HEK293 (cell line): Measurements from ENCODE around the gene WHRN.

ENCODE experiments used
- CTCF ChIA-PET: fragments of 350-600 bp; formaldehyde crosslinking; extraction: SDS; loops from one replicate; lab custom pipeline; 2021; ENCODE audit warnings: antibody characterized with exemption; lab: Yijun Ruan, JAX
- POLR2A ChIA-PET: fragments of 300-600 bp; formaldehyde crosslinking; extraction: SDS; loops from one replicate; lab custom pipeline; 2020; ENCODE audit warnings: antibody characterized with exemption, inconsistent platforms; lab: Yijun Ruan, JAX
- H3K27ac ChIP-seq: fragments of 200-500 bp; sonication (Bioruptor generic); 2 replicates; pipeline ENCODE4 v1.5.1; 2014; ENCODE audit warnings: low read depth, low read length, control low read depth, inconsistent platforms; ENCODE audit errors: extremely low read depth
- H3K36me3 ChIP-seq, 2 experiments: fragments of 200-500 bp in 1 of 2; sonication (Bioruptor generic) in 1 of 2; 1 replicate in 1 of 2; 2 replicates in 1 of 2; pipeline ENCODE4 v1.5.1; 2014 to 2017; ENCODE audit warnings: inconsistent platforms in 2 of 2, low read length in 2 of 2; ENCODE audit not compliant: control insufficient read depth in 2 of 2, insufficient read depth in 1 of 2
- H3K4me1 ChIP-seq: fragments of 200-500 bp; sonication (Bioruptor generic); 2 replicates; pipeline ENCODE4 v1.5.1; 2014; ENCODE audit warnings: mild to moderate bottlenecking, low read length, inconsistent platforms; ENCODE audit not compliant: control insufficient read depth, insufficient read depth
- H3K4me3 ChIP-seq: 2 replicates; pipeline ENCODE4 v1.5.1; 2011; ENCODE audit warnings: low read depth, mild to moderate bottlenecking, control low read depth, low read length, moderate library complexity
- H3K9me3 ChIP-seq: fragments of 200-500 bp; sonication (Bioruptor generic); 2 replicates; pipeline ENCODE4 v1.5.1; 2014; ENCODE audit warnings: low read depth, low read length, inconsistent platforms; ENCODE audit not compliant: control insufficient read depth, insufficient read depth
- ATF2 ChIP-seq: fragments of 450-650 bp; formaldehyde crosslinking; IDR thresholded peaks from 2 replicates; pipeline ENCODE4 v1.5.1; 2016; ENCODE audit warnings: missing biosample characterization, missing genetic modification characterization, low read depth
- GFI1B ChIP-seq: fragments of 450-650 bp; formaldehyde crosslinking; IDR thresholded peaks from 2 replicates; pipeline ENCODE4 v1.5.1; 2016; ENCODE audit warnings: missing biosample characterization, missing genetic modification characterization
- HOXD13 ChIP-seq: sonication (generic); formaldehyde crosslinking; IDR thresholded peaks from 2 replicates; pipeline ENCODE4 v1.8.0; 2022; ENCODE audit warnings: missing genetic modification reagents, borderline replicate concordance
- MEIS1 ChIP-seq: sonication (generic); formaldehyde crosslinking; IDR thresholded peaks from 2 replicates; pipeline ENCODE4 v1.8.1; 2022; ENCODE audit warnings: missing genetic modification reagents, mild to moderate bottlenecking, borderline replicate concordance
- WT1 ChIP-seq: fragments of 450-650 bp; formaldehyde crosslinking; IDR thresholded peaks from 2 replicates; pipeline ENCODE4 v1.5.1; 2016; ENCODE audit warnings: missing biosample characterization, missing genetic modification characterization
- ZBTB21 ChIP-seq: fragments of 450-650 bp; formaldehyde crosslinking; IDR thresholded peaks from 2 replicates; pipeline ENCODE4 v1.5.1; 2017; ENCODE audit warnings: missing biosample characterization, missing genetic modification characterization
- ZBTB6 ChIP-seq: fragments of 450-650 bp; formaldehyde crosslinking; IDR thresholded peaks from 2 replicates; pipeline ENCODE4 v1.5.1; 2017; ENCODE audit warnings: missing biosample characterization, missing genetic modification characterization
- ZNF146 ChIP-seq: fragments of 450-650 bp; formaldehyde crosslinking; IDR thresholded peaks from 2 replicates; pipeline ENCODE4 v1.5.1; 2016; ENCODE audit warnings: missing biosample characterization, missing genetic modification characterization
- ZNF184 ChIP-seq: fragments of 450-650 bp; IDR thresholded peaks from 2 replicates; pipeline ENCODE4 v1.5.1; 2018; ENCODE audit warnings: missing biosample characterization, mild to moderate bottlenecking, missing genetic modification characterization
- ZNF23 ChIP-seq: fragments of 450-650 bp; formaldehyde crosslinking; IDR thresholded peaks from 2 replicates; pipeline ENCODE4 v1.5.1; 2016; ENCODE audit warnings: missing biosample characterization, missing genetic modification characterization, borderline replicate concordance
- ZNF24 ChIP-seq: fragments of 450-650 bp; formaldehyde crosslinking; IDR thresholded peaks from 2 replicates; pipeline ENCODE4 v1.5.1; 2016; ENCODE audit warnings: missing biosample characterization, missing genetic modification characterization
- ZNF248 ChIP-seq: fragments of 450-650 bp; formaldehyde crosslinking; IDR thresholded peaks from 2 replicates; pipeline ENCODE4 v1.5.1; 2017; ENCODE audit warnings: missing biosample characterization, missing genetic modification characterization
- ZNF274 ChIP-seq, 2 experiments: fragments of 200-500 bp in 1 of 2; fragments of 450-650 bp in 1 of 2; sonication (Bioruptor generic) in 1 of 2; formaldehyde crosslinking in 1 of 2; IDR thresholded peaks; 2 replicates each; pipeline versions ENCODE4 v1.5.1 to v1.6.1; 2014 to 2016; ENCODE audit warnings: borderline replicate concordance in 1 of 2, inconsistent platforms in 1 of 2, low read length in 1 of 2, missing biosample characterization in 1 of 2, missing genetic modification characterization in 1 of 2
- ZNF394 ChIP-seq: fragments of 450-650 bp; formaldehyde crosslinking; IDR thresholded peaks from 2 replicates; pipeline ENCODE4 v1.5.1; 2016; ENCODE audit warnings: missing biosample characterization, missing genetic modification characterization, mild to moderate bottlenecking, moderate library complexity, borderline replicate concordance
- ZNF433 ChIP-seq: fragments of 450-650 bp; formaldehyde crosslinking; IDR thresholded peaks from 2 replicates; pipeline ENCODE4 v1.5.1; 2016; ENCODE audit warnings: missing biosample characterization, missing genetic modification characterization, low read depth
- ZNF48 ChIP-seq: fragments of 450-650 bp; formaldehyde crosslinking; IDR thresholded peaks from 2 replicates; pipeline ENCODE4 v1.5.1; 2016; ENCODE audit warnings: missing biosample characterization, missing genetic modification characterization
- ZNF488 ChIP-seq: fragments of 450-650 bp; formaldehyde crosslinking; IDR thresholded peaks from 2 replicates; pipeline ENCODE4 v1.5.1; 2016; ENCODE audit warnings: missing biosample characterization, missing genetic modification characterization
- ZNF555 ChIP-seq: fragments of 450-650 bp; formaldehyde crosslinking; conservative IDR thresholded peaks from 2 replicates; pipeline ENCODE4 v1.5.1; 2017; ENCODE audit warnings: missing biosample characterization, mild to moderate bottlenecking, missing genetic modification characterization, inconsistent platforms
- ZNF704 ChIP-seq: fragments of 450-650 bp; formaldehyde crosslinking; IDR thresholded peaks from 2 replicates; pipeline ENCODE4 v1.5.1; 2016; ENCODE audit warnings: missing biosample characterization, missing genetic modification characterization
- ZNF768 ChIP-seq: fragments of 450-650 bp; formaldehyde crosslinking; IDR thresholded peaks from 2 replicates; pipeline ENCODE4 v1.5.1; 2018; ENCODE audit warnings: missing biosample characterization, mild to moderate bottlenecking, missing genetic modification characterization
- ZNF830 ChIP-seq: fragments of 450-650 bp; IDR thresholded peaks from 2 replicates; pipeline ENCODE4 v1.5.0; 2018; ENCODE audit warnings: missing biosample characterization, missing genetic modification characterization, low read depth, mild to moderate bottlenecking, moderate library complexity

Gene WHRN

GRCh38 chr9:114459464-114459863 is 45.8 kb downstream of the WHRN start (continued):
- TF ChIP-seq ZNF274 (IDR thresholded peaks at IDR 0.05; ENCODE audit: low read length) (no peak), ZNF274 (tag by site-specific recombination; IDR thresholded peaks at IDR 0.05; ENCODE audit: borderline replicate concordance) (no peak), ZBTB6 (tag by site-specific recombination) (no peak)

GRCh38 chr9:114456929-114457328 is 48.3 kb downstream of the WHRN start:
- Histone ChIP-seq H3K27ac (no peak overlapping the region), H3K9me3 (no peaks in the 10 kb centered on the region), H3K4me3 (no peak overlapping the region), H3K36me3 (no peaks in the 10 kb centered on the region), H3K4me1 (no peaks in the 10 kb centered on the region)
- TF ChIP-seq WT1 (tag by site-specific recombination) (no peak), ZNF184 (no peak), ATF2 (tag by site-specific recombination) (no peak), ZNF394 (no peak), ZNF704 (tag by site-specific recombination) (no peak), MEIS1 (CRISPR knock-in tag) (no peak), ZNF768 (tag by site-specific recombination) (no peak), ZNF23 (tag by site-specific recombination) (no peak), ZNF248 (no peak), ZNF433 (no peak), ZNF555 (tag by site-specific recombination) (no peak), ZBTB21 (tag by site-specific recombination) (no peak)
- POLR2A ChIA-PET, result no interaction called here
- CTCF ChIA-PET, result interaction anchor here (0.6 to 0.7 kb wide), 2 partner anchors 23 to 211 kb away, joined by 3 read pairs; no protein-coding TSS in a partner anchor

GRCh38 chr9:114454652-114455051 is 50.6 kb downstream of the WHRN start:
- ChIA-PET POLR2A (no interaction called here), CTCF (interaction anchor here (3.6 kb wide), 1 partner anchor 20 kb away, joined by 14 read pairs; no protein-coding TSS in a partner anchor)
- Histone ChIP-seq H3K4me1 (no peaks in the 10 kb centered on the region), H3K9me3 (no peaks in the 10 kb centered on the region), H3K4me3 (no peak overlapping the region), H3K27ac (no peak overlapping the region), H3K36me3 (no peaks in the 10 kb centered on the region)
- no peak for TF ChIP-seq HOXD13 (CRISPR knock-in tag)
- no peak for TF ChIP-seq ZNF24
- TF ChIP-seq ZNF146 (tag by site-specific recombination), result no peak
- TF ChIP-seq ZNF768 (tag by site-specific recombination), result no peak
- TF ChIP-seq ZNF48 (tag by site-specific recombination), result no peak
- no peak for TF ChIP-seq ZNF830
- no peak for TF ChIP-seq ZNF488
- TF ChIP-seq GFI1B (tag by site-specific recombination), result no peak
